ENCODE data around the gene TRIM44. TPM values are rescaled to one million over a fixed set of nuclear protein-coding genes. Genes with fewer than 3 reads are reported as not detected.

Gene TRIM44
- polyA plus RNA-seq, 4 donors = 8.9 to 35.4 (median 12.8) TPM

DNA sequence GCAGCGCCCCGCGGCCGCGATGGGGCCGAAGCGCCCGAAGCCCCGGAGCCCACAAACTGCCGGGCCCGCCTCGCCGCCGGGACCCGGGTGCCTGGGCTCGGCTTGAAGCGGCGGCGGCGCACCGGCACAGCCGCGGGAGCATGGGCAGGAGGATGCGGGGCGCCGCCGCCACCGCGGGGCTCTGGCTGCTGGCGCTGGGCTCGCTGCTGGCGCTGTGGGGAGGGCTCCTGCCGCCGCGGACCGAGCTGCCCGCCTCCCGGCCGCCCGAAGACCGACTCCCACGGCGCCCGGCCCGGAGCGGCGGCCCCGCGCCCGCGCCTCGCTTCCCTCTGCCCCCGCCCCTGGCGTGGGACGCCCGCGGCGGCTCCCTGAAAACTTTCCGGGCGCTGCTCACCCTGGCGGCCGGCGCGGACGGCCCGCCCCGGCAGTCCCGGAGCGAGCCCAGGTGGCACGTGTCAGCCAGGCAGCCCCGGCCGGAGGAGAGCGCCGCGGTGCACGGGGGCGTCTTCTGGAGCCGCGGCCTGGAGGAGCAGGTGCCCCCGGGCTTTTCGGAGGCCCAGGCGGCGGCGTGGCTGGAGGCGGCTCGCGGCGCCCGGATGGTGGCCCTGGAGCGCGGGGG, 44.0 kb upstream of the TRIM44 start:
- peaks cover 8 to 39% (median 20%) of the 10 kb centered on the region in 3 donors for H3K27me3 ChIP-seq (ENCODE audit: control insufficient read depth in 3 of 3, insufficient read depth in 3 of 3, low read length in 3 of 3)
- 0 to 1% (median 1%) methylated on average over 49 to 91 of the region's 91 CpGs for WGBS, 3 donors

DNA sequence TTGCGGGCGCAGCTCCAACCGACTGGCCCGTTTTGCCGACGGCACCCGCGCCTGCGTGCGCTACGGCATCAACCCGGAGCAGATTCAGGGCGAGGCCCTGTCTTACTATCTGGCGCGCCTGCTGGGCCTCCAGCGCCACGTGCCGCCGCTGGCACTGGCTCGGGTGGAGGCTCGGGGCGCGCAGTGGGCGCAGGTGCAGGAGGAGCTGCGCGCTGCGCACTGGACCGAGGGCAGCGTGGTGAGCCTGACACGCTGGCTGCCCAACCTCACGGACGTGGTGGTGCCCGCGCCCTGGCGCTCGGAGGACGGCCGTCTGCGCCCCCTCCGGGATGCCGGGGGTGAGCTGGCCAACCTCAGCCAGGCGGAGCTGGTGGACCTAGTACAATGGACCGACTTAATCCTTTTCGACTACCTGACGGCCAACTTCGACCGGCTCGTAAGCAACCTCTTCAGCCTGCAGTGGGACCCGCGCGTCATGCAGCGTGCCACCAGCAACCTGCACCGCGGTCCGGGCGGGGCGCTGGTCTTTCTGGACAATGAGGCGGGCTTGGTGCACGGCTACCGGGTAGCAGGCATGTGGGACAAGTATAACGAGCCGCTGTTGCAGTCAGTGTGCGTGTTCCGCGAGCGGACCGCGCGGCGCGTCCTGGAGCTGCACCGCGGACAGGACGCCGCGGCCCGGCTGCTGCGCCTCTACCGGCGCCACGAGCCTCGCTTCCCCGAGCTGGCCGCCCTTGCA, 43.3 kb upstream of the TRIM44 start:
- peaks cover 0 to 16% (median 0%) of the 10 kb centered on the region in 3 donors for H3K4me1 ChIP-seq (ENCODE audit: control insufficient read depth in 3 of 3, insufficient read depth in 2 of 3, low read depth in 1 of 3, low read length in 2 of 3)
- H3K4me3 ChIP-seq (ENCODE audit: low read depth in 1 of 3, low read length in 3 of 3) = peak overlapping the region in 2 of 3 donors; percentile 41 to 51
- no peak overlapping the region for H3K27ac ChIP-seq (ENCODE audit: low read depth in 1 of 3, low read length in 2 of 3)
- no peaks in the 10 kb centered on the region for H3K36me3 ChIP-seq (ENCODE audit: control insufficient read depth in 3 of 3, insufficient read depth in 2 of 3, low read depth in 1 of 3, low read length in 3 of 3)
- no peaks in the 10 kb centered on the region for H3K9me3 ChIP-seq (ENCODE audit: control insufficient read depth in 2 of 2, insufficient read depth in 1 of 2, low read depth in 1 of 2, low read length in 1 of 2)
- 1 to 2% (median 1%) methylated on average over 72 to 84 of the region's 84 CpGs for WGBS, 3 donors
- FAIRE-seq (no peak), DNase-seq (peak in 1 of 2 donors; percentile 71)
- H3K27me3 ChIP-seq (ENCODE audit: control insufficient read depth in 3 of 3, insufficient read depth in 3 of 3, low read length in 3 of 3) = peaks cover 8 to 43% (median 20%) of the 10 kb centered on the region in 3 donors

More for the DNA sequence above, 44.0 kb upstream of the TRIM44 start:
- Histone ChIP-seq H3K9me3 (ENCODE audit: control insufficient read depth in 2 of 2, insufficient read depth in 1 of 2, low read depth in 1 of 2, low read length in 1 of 2) (no peaks in the 10 kb centered on the region), H3K27ac (ENCODE audit: low read depth in 1 of 3, low read length in 2 of 3) (peak overlapping the region in 1 of 3 donors; percentile 51), H3K4me3 (ENCODE audit: low read depth in 1 of 3, low read length in 3 of 3) (peak overlapping the region in 2 of 3 donors; percentile 33 to 51), H3K36me3 (ENCODE audit: control insufficient read depth in 3 of 3, insufficient read depth in 2 of 3, low read depth in 1 of 3, low read length in 3 of 3) (no peaks in the 10 kb centered on the region), H3K4me1 (ENCODE audit: control insufficient read depth in 3 of 3, insufficient read depth in 2 of 3, low read depth in 1 of 3, low read length in 2 of 3) (peaks cover 0 to 16% (median 0%) of the 10 kb centered on the region in 3 donors)
- FAIRE-seq (no peak), DNase-seq (no peak)

DNA sequence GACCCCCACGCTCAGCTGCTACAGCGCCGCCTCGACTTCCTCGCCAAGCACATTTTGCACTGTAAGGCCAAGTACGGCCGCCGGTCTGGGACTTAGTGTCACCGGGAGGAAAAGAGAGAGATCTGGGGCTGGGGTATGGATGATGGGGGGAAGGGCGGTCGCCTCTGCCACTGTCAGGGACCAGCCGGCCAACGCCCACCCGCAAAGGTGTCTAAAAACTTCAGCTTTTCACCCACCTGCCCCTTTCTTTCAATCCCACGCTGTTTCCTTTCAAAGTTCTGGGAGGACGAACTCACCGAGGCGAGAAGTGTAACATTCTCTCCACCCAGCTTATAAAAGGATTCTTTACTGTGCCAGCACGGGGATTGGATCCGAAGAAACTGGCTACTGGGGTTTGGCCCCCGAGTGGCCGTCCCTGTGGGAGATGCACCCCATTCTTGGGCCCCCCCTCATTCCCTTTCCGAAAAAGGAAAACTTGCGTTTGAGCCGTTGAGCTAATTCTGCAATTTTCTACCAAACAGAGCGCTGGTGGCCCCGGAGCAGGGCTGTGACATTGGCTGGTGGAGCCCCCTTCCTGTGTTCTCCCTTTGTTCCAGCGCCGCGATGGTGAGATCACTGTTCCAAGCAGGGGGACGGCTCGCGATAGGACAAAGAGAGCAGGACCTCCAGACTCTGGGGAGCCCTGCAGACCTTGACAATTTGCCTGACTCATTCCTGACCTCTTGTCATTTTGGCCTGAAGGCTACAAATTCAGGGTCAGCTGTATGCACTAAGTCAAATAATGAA, 42.5 kb upstream of the TRIM44 start:
- DNase-seq = peak in 1 of 2 donors; percentile 26
- Histone ChIP-seq H3K4me1 (ENCODE audit: control insufficient read depth in 3 of 3, insufficient read depth in 2 of 3, low read depth in 1 of 3, low read length in 2 of 3) (peaks cover 0 to 16% (median 0%) of the 10 kb centered on the region in 3 donors), H3K27ac (ENCODE audit: low read depth in 1 of 3, low read length in 2 of 3) (no peak overlapping the region), H3K9me3 (ENCODE audit: control insufficient read depth in 2 of 2, insufficient read depth in 1 of 2, low read depth in 1 of 2, low read length in 1 of 2) (no peaks in the 10 kb centered on the region), H3K27me3 (ENCODE audit: control insufficient read depth in 3 of 3, insufficient read depth in 3 of 3, low read length in 3 of 3) (peaks cover 8 to 43% (median 20%) of the 10 kb centered on the region in 3 donors), H3K36me3 (ENCODE audit: control insufficient read depth in 3 of 3, insufficient read depth in 2 of 3, low read depth in 1 of 3, low read length in 3 of 3) (no peaks in the 10 kb centered on the region), H3K4me3 (ENCODE audit: low read depth in 1 of 3, low read length in 3 of 3) (peak overlapping the region in 1 of 3 donors; percentile 41)
- no peak for FAIRE-seq
- WGBS, 3 donors = 5 to 8% (median 7%) methylated on average over 32 to 33 of the region's 33 CpGs

DNA sequence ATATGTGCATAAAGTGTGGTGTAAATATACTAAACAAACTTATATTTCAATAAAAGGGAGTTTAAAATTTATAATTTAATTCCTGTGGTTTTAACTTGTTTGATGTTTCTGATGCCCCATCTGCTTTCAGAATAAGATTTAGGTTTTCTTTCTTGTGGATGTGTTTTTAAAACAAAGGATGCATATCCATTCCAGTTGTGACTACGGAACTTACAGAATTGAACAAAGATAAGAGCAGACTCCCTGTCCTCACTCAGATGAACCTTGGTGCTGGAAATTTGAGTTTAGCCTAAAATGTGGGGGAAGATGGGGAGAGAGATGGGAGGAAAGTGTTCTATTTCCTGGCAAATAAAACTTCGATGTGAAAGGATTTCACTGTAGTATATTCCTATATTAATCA, 41.8 kb upstream of the TRIM44 start:
- FAIRE-seq (no peak), DNase-seq (no peak)
- no peak overlapping the region for H3K27ac ChIP-seq (ENCODE audit: low read depth in 1 of 3, low read length in 2 of 3)
- H3K36me3 ChIP-seq (ENCODE audit: control insufficient read depth in 3 of 3, insufficient read depth in 2 of 3, low read depth in 1 of 3, low read length in 3 of 3) = no peaks in the 10 kb centered on the region
- H3K9me3 ChIP-seq (ENCODE audit: control insufficient read depth in 2 of 2, insufficient read depth in 1 of 2, low read depth in 1 of 2, low read length in 1 of 2) = no peaks in the 10 kb centered on the region
- no peak overlapping the region for H3K4me3 ChIP-seq (ENCODE audit: low read depth in 1 of 3, low read length in 3 of 3)
- H3K27me3 ChIP-seq (ENCODE audit: control insufficient read depth in 3 of 3, insufficient read depth in 3 of 3, low read length in 3 of 3) = peaks cover 8 to 43% (median 20%) of the 10 kb centered on the region in 3 donors
- H3K4me1 ChIP-seq (ENCODE audit: control insufficient read depth in 3 of 3, insufficient read depth in 2 of 3, low read depth in 1 of 3, low read length in 2 of 3) = peaks cover 0 to 16% (median 0%) of the 10 kb centered on the region in 3 donors
- WGBS, 3 donors = 19 to 64% (median 37%) methylated on average over 2 of the region's 2 CpGs

DNA sequence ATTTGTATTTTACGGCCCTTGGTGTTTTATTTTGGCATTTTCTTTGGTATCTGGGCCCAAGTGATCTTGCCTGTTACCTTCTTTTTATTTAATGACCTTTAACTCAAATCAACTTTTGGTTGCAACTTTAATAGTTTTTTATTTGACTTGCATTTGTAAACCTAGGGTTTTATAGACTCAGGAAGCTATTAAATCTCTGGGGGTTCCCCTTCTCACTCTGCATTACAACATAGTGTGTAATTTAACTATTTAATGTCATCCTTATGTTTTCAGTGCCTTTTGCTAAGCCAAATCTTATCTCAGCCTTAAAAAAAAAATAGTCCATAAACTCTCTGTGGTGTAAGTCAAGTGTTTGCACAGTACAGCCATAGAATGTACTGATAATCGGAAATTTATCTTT, 41.0 kb upstream of the TRIM44 start:
- H3K27me3 ChIP-seq (ENCODE audit: control insufficient read depth in 3 of 3, insufficient read depth in 3 of 3, low read length in 3 of 3) = peaks cover 8 to 49% (median 20%) of the 10 kb centered on the region in 3 donors
- DNase-seq = no peak

DNA sequence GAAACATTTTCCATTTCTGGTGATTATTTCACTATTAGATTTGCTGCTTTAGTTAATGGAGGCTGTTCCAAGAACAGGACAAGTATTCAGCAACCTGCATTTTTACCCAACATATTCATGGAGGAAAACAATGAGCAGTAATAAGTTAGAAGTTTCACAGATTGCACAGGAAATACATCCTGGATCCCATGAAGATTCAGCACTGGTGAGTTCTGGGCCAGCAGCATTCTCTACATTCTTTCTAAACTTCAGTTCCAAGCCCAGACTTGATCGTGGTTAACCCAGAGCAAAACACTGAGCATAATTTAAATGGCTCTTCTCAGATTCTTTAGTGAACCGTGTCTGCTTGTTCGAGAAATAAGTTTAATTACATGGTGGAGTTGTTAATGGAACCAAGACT, 40.5 kb upstream of the TRIM44 start:
- FAIRE-seq = no peak
- H3K27ac ChIP-seq (ENCODE audit: low read depth in 1 of 3, low read length in 2 of 3) = no peak overlapping the region
- H3K9me3 ChIP-seq (ENCODE audit: control insufficient read depth in 2 of 2, insufficient read depth in 1 of 2, low read depth in 1 of 2, low read length in 1 of 2) = no peaks in the 10 kb centered on the region
- no peak overlapping the region for H3K4me3 ChIP-seq (ENCODE audit: low read depth in 1 of 3, low read length in 3 of 3)
- H3K27me3 ChIP-seq (ENCODE audit: control insufficient read depth in 3 of 3, insufficient read depth in 3 of 3, low read length in 3 of 3) = peaks cover 8 to 49% (median 20%) of the 10 kb centered on the region in 3 donors
- WGBS, 3 donors = 34 to 44% (median 39%) methylated on average over 3 of the region's 3 CpGs
- H3K36me3 ChIP-seq (ENCODE audit: control insufficient read depth in 3 of 3, insufficient read depth in 2 of 3, low read depth in 1 of 3, low read length in 3 of 3) = no peaks in the 10 kb centered on the region
- H3K4me1 ChIP-seq (ENCODE audit: control insufficient read depth in 3 of 3, insufficient read depth in 2 of 3, low read depth in 1 of 3, low read length in 2 of 3) = peaks cover 0 to 16% (median 0%) of the 10 kb centered on the region in 3 donors
- DNase-seq = no peak

More for the DNA sequence above, 41.0 kb upstream of the TRIM44 start:
- Histone ChIP-seq H3K4me3 (ENCODE audit: low read depth in 1 of 3, low read length in 3 of 3) (no peak overlapping the region), H3K27ac (ENCODE audit: low read depth in 1 of 3, low read length in 2 of 3) (no peak overlapping the region), H3K9me3 (ENCODE audit: control insufficient read depth in 2 of 2, insufficient read depth in 1 of 2, low read depth in 1 of 2, low read length in 1 of 2) (no peaks in the 10 kb centered on the region), H3K4me1 (ENCODE audit: control insufficient read depth in 3 of 3, insufficient read depth in 2 of 3, low read depth in 1 of 3, low read length in 2 of 3) (peaks cover 0 to 16% (median 0%) of the 10 kb centered on the region in 3 donors), H3K36me3 (ENCODE audit: control insufficient read depth in 3 of 3, insufficient read depth in 2 of 3, low read depth in 1 of 3, low read length in 3 of 3) (no peaks in the 10 kb centered on the region)
- no peak for FAIRE-seq
- 10 to 56% (median 20%) methylated on average over 2 of the region's 2 CpGs for WGBS, 3 donors

DNA sequence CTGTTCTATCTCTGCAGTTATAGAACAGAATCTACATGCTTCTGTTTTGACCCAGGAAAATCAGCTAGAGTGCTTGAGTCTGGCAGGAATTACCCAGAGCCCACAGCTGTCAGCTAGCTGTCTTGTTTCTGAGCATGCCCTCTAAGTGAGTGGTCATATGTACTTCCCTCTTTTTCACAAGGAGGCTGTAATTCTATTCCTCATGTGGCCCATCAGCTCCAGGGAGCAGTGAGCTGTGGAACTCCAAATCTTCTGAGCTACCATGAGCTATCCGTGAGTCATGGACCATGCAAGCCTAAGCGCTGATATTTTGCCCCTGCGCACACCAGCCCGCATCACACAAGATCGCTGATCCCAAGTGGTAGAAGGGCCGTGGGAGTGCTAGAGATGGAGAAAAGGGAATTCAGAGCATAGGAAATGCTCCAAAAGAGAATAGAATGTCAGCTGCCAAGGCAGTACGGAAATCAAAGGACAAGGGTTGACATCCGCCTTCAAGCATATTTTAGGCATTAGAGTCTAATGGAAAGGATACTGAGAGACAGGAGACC, 38.9 kb upstream of the TRIM44 start:
- FAIRE-seq (no peak), DNase-seq (no peak)
- 80 to 83% (median 82%) methylated on average over 8 of the region's 8 CpGs for WGBS, 3 donors
- Histone ChIP-seq H3K4me1 (ENCODE audit: control insufficient read depth in 3 of 3, insufficient read depth in 2 of 3, low read depth in 1 of 3, low read length in 2 of 3) (peaks cover 0 to 16% (median 0%) of the 10 kb centered on the region in 3 donors), H3K27ac (ENCODE audit: low read depth in 1 of 3, low read length in 2 of 3) (no peak overlapping the region), H3K36me3 (ENCODE audit: control insufficient read depth in 3 of 3, insufficient read depth in 2 of 3, low read depth in 1 of 3, low read length in 3 of 3) (no peaks in the 10 kb centered on the region), H3K27me3 (ENCODE audit: control insufficient read depth in 3 of 3, insufficient read depth in 3 of 3, low read length in 3 of 3) (peaks cover 8 to 44% (median 15%) of the 10 kb centered on the region in 3 donors), H3K9me3 (ENCODE audit: control insufficient read depth in 2 of 2, insufficient read depth in 1 of 2, low read depth in 1 of 2, low read length in 1 of 2) (no peaks in the 10 kb centered on the region), H3K4me3 (ENCODE audit: low read depth in 1 of 3, low read length in 3 of 3) (no peak overlapping the region)

DNA sequence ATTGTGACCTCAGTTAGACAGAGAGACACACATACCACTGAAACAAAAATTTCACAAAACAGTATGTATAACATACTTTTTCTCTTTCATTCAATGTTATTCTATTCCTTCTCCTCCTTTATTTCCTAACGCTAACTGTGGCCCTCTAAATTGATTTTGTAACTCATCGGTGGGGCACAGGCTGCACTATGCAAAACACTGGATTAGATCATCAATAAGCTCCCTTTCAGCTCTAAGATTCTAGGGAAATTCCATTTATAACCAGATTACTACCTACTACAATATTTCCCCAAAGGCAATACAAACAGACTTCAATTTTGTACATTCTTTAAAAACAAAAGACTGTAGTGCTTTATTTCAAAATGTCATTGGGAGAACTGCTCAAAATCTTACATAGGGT, 38.3 kb upstream of the TRIM44 start:
- Histone ChIP-seq H3K27ac (ENCODE audit: low read depth in 1 of 3, low read length in 2 of 3) (no peak overlapping the region), H3K4me1 (ENCODE audit: control insufficient read depth in 3 of 3, insufficient read depth in 2 of 3, low read depth in 1 of 3, low read length in 2 of 3) (peaks cover 0 to 14% (median 0%) of the 10 kb centered on the region in 3 donors), H3K9me3 (ENCODE audit: control insufficient read depth in 2 of 2, insufficient read depth in 1 of 2, low read depth in 1 of 2, low read length in 1 of 2) (no peaks in the 10 kb centered on the region), H3K36me3 (ENCODE audit: control insufficient read depth in 3 of 3, insufficient read depth in 2 of 3, low read depth in 1 of 3, low read length in 3 of 3) (no peaks in the 10 kb centered on the region), H3K4me3 (ENCODE audit: low read depth in 1 of 3, low read length in 3 of 3) (no peak overlapping the region), H3K27me3 (ENCODE audit: control insufficient read depth in 3 of 3, insufficient read depth in 3 of 3, low read length in 3 of 3) (peaks cover 6 to 43% (median 9%) of the 10 kb centered on the region in 3 donors)
- WGBS, 3 donors = 79 to 87% (median 85%) methylated on average over 2 of the region's 2 CpGs
- DNase-seq (no peak), FAIRE-seq (no peak)

Measured in small intestine (tissue), 7 donors.